Measurements from ENCODE around the gene SCYL3.
"Not testable (repeated sequence)": the region's sequence is repeated elsewhere in the genome, so short reads cannot be mapped to it uniquely, and the experiment has no call there.

The SCYL3 gene

GRCh38 chr1:169899519-169900217 is 6.0 kb upstream of the SCYL3 start:
- DNase-seq: no peak

GRCh38 chr1:169896013-169896412 is 2.3 kb upstream of the SCYL3 start:
- DNase-seq: no peak

GRCh38 chr1:169894424-169895145 is 889 bp upstream of the SCYL3 start:
- no peak for DNase-seq

GRCh38 chr1:169892927-169893644 is 610 bp downstream of the SCYL3 start:
- no peak for DNase-seq

- DNase-seq: no peak
Observed at GRCh38 chr1:169892176-169892926, 1.3 kb downstream of the SCYL3 start.

GRCh38 chr1:169891539-169891885 is 2.2 kb downstream of the SCYL3 start:
- no peak for DNase-seq

- no peak for DNase-seq
Observed at GRCh38 chr1:169890761-169891538, 2.7 kb downstream of the SCYL3 start.

- no peak for DNase-seq
Observed at GRCh38 chr1:169889871-169890270, 3.8 kb downstream of the SCYL3 start.

GRCh38 chr1:169886931-169887330 is 6.8 kb downstream of the SCYL3 start:
- DNase-seq: no peak

GRCh38 chr1:169886422-169886821 is 7.3 kb downstream of the SCYL3 start:
- DNase-seq: no peak

- DNase-seq: no peak
Observed at GRCh38 chr1:169885207-169885606, 8.5 kb downstream of the SCYL3 start.

- DNase-seq: no peak
Observed at GRCh38 chr1:169884634-169885033, 9.1 kb downstream of the SCYL3 start.

GRCh38 chr1:169882039-169882511 is 11.6 kb downstream of the SCYL3 start:
- DNase-seq: no peak

- DNase-seq: no peak
Observed at GRCh38 chr1:169879034-169879840, 14.5 kb downstream of the SCYL3 start.

- DNase-seq: no peak
Observed at GRCh38 chr1:169878498-169878897, 15.2 kb downstream of the SCYL3 start.

- no peak for DNase-seq
Observed at GRCh38 chr1:169877800-169878491, 15.8 kb downstream of the SCYL3 start.

- DNase-seq: no peak
Observed at GRCh38 chr1:169874229-169874628, 19.5 kb downstream of the SCYL3 start.

GRCh38 chr1:169873582-169874199 is 20.0 kb downstream of the SCYL3 start:
- no peak for DNase-seq

- DNase-seq: peak; percentile 9
Observed at GRCh38 chr1:169872906-169873305, 20.8 kb downstream of the SCYL3 start.

- DNase-seq: not testable (repeated sequence)
Observed at GRCh38 chr1:169871988-169872387, 21.7 kb downstream of the SCYL3 start.
